Left colon (tissue), 2 donors: ENCODE results near the gene GALNT16. TPM values are rescaled to one million over a fixed set of nuclear protein-coding genes. Genes with fewer than 3 reads are reported as not detected.
"Not testable (repeated sequence)": the region's sequence is repeated elsewhere in the genome, so short reads cannot be mapped to it uniquely, and the experiment has no call there.

Experiments used
- ATAC-seq: fragments of 200-7000 bp; cut with Tn5 transposase; one replicate; pipeline ENCODE4 v1.9.1; 2020; ENCODE audit warnings: mild to moderate bottlenecking, moderate library complexity
- DNase-seq, 2 donors: peaks; one replicate each; pipeline ENCODE4 v3.0.0-alpha.2; 2020
- intact Hi-C, 2 donors: fragments of 100-400 bp; cut with DNase I in 1 of 2; cut with micrococcal nuclease in 1 of 2; formaldehyde crosslinking; loops; one replicate each; pipeline versions ENCODE4 v1.11.2 to v1.14.0; 2022; cut with DNase I, micrococcal nuclease
- long read RNA-seq: library from polyadenylated mRNA; unstranded; transcript quantifications from one replicate; pipeline ENCODE4 v2.0.0, GENCODE V29; 2021
- total RNA-seq, 2 donors: library from RNA; stranded (reverse); fragmentation: NEBNext Ultra II Directional; extraction: Animal tissue kit (Norgen Biotek cat#: 25700); gene quantifications; one replicate each; pipeline ENCODE4 v1.2.1, GENCODE V29; 2021
- donor health status: DM: no; HTN: no; CAD: no.
- donor health status: DM: yes; HTN: yes; CAD: no.

Gene GALNT16
- 1 to 10 TPM; 1.3 to 1.7 TPM for total RNA-seq
- long read RNA-seq: 0 reads

- intact Hi-C loops: no loop called here
- ATAC-seq (peak; percentile 34), DNase-seq (peak in 1 of 2 donors; percentile 24)
These were observed at the start of gene GALNT16 for GRCh38 chr14:69259527-69260189. Gene GALNT16 (plus strand): TSS chr14:69260158. CDS start chr14:69260291, 133 bp downstream.

GRCh38 chr14:69214393-69214792 is 45.6 kb upstream of the GALNT16 start:
- intact Hi-C loops: no loop called here
- DNase-seq (no peak), ATAC-seq (peak; percentile 14)

GRCh38 chr14:69217663-69218062 is 42.3 kb upstream of the GALNT16 start:
- DNase-seq, intact Hi-C loops, ATAC-seq: not testable (repeated sequence)

GRCh38 chr14:69224946-69225345 is 35.0 kb upstream of the GALNT16 start:
- intact Hi-C loops: no loop called here
- ATAC-seq (no peak), DNase-seq (no peak)

- ATAC-seq (no peak), DNase-seq (no peak)
- intact Hi-C loops: no loop called here
These were observed 33.8 kb upstream of the GALNT16 start for GRCh38 chr14:69226178-69226577.

- no peak for DNase-seq
- intact Hi-C loops: no loop called here
- ATAC-seq: no peak
These were observed 33.2 kb upstream of the GALNT16 start for GRCh38 chr14:69226736-69227135.

GRCh38 chr14:69231486-69231885 is 28.5 kb upstream of the GALNT16 start:
- intact Hi-C loops: no loop called here
- ATAC-seq: no peak

GRCh38 chr14:69232388-69232787 is 27.6 kb upstream of the GALNT16 start:
- ATAC-seq (no peak), DNase-seq (no peak)
- intact Hi-C loops: no loop called here

More at GRCh38 chr14:69231486-69231885, 28.5 kb upstream of the GALNT16 start:
- no peak for DNase-seq

GRCh38 chr14:69234106-69234505 is 25.9 kb upstream of the GALNT16 start:
- no peak for DNase-seq
- intact Hi-C loops: no loop called here
- ATAC-seq: no peak

GRCh38 chr14:69235708-69236107 is 24.2 kb upstream of the GALNT16 start:
- DNase-seq: no peak
- intact Hi-C loops: no loop called here
- ATAC-seq: no peak

- DNase-seq: no peak
- no peak for ATAC-seq
- intact Hi-C loops: no loop called here
These were observed 22.8 kb upstream of the GALNT16 start for GRCh38 chr14:69237142-69237541.

- ATAC-seq (no peak), DNase-seq (no peak)
- intact Hi-C loops: no loop called here
These were observed 22.4 kb upstream of the GALNT16 start for GRCh38 chr14:69237584-69237983.

GRCh38 chr14:69238883-69239282 is 21.1 kb upstream of the GALNT16 start:
- ATAC-seq (no peak), DNase-seq (no peak)
- intact Hi-C loops: no loop called here

GRCh38 chr14:69240527-69241173 is 19.3 kb upstream of the GALNT16 start:
- ATAC-seq: no peak
- intact Hi-C loops: loop anchor here in 1 of 2 donors (5.0 to 10.0 kb wide), 2 partner anchors 114 to 222 kb away; no protein-coding TSS in a partner anchor
- DNase-seq: no peak

GRCh38 chr14:69241577-69241976 is 18.4 kb upstream of the GALNT16 start:
- ATAC-seq (peak; percentile 92), DNase-seq (peak in 1 of 2 donors; percentile 24)
- intact Hi-C loops: loop anchor here in 1 of 2 donors (5.0 to 10.0 kb wide), 2 partner anchors 113 to 221 kb away; no protein-coding TSS in a partner anchor

- intact Hi-C loops: loop anchor here in 1 of 2 donors (5.0 to 10.0 kb wide), 2 partner anchors 112 to 220 kb away; no protein-coding TSS in a partner anchor
- peak; percentile 84 for ATAC-seq
- DNase-seq: peak; percentile 38 to 66
These were observed 17.4 kb upstream of the GALNT16 start for GRCh38 chr14:69242311-69243224.

- ATAC-seq (no peak), DNase-seq (no peak)
- intact Hi-C loops: loop anchor here in 1 of 2 donors (5.0 to 10.0 kb wide), 2 partner anchors 110 to 217 kb away; no protein-coding TSS in a partner anchor
These were observed 15.0 kb upstream of the GALNT16 start for GRCh38 chr14:69244946-69245345.

- DNase-seq (no peak), ATAC-seq (no peak)
- intact Hi-C loops: loop anchor here in 1 of 2 donors (10.0 kb wide), 1 partner anchor 108 kb away; no protein-coding TSS in a partner anchor
These were observed 13.6 kb upstream of the GALNT16 start for GRCh38 chr14:69246331-69246730.
